HG02870 (cell line): ENCODE measurements around the gene NOS3.
"Not testable (repeated sequence)": the region's sequence is repeated elsewhere in the genome, so short reads cannot be mapped to it uniquely, and the experiment has no call there.

ENCODE experiments used
- ATAC-seq: cut with Tn5 transposase; IDR thresholded peaks from one replicate; pipeline ENCODE4 v1.9.1; 2021; ENCODE audit warnings: mild to moderate bottlenecking, moderate library complexity; ENCODE audit not compliant: unreplicated experiment

NOS3 gene

GRCh38 chr7:150997817-150998216 lies 7.0 kb downstream of the NOS3 start:
- no peak for ATAC-seq

GRCh38 chr7:150998341-150998740 lies 7.5 kb downstream of the NOS3 start:
- no peak for ATAC-seq

- no peak for ATAC-seq
These were observed 8.2 kb downstream of the NOS3 start for GRCh38 chr7:150999001-150999400.

- ATAC-seq = no peak
These were observed 8.8 kb downstream of the NOS3 start for GRCh38 chr7:150999497-151000230.

- no peak for ATAC-seq
These were observed 10.2 kb downstream of the NOS3 start for GRCh38 chr7:151000897-151001495.

GRCh38 chr7:151001546-151001945 lies 10.7 kb downstream of the NOS3 start:
- ATAC-seq = no peak

- ATAC-seq = no peak
These were observed 12.8 kb downstream of the NOS3 start for GRCh38 chr7:151003572-151003971.

- ATAC-seq = no peak
These were observed 14.7 kb downstream of the NOS3 start for GRCh38 chr7:151005566-151005965.

- ATAC-seq = no peak
These were observed 15.9 kb downstream of the NOS3 start for GRCh38 chr7:151006590-151007300.

- ATAC-seq = no peak
These were observed 16.7 kb downstream of the NOS3 start for GRCh38 chr7:151007469-151007898.

- ATAC-seq = no peak
These were observed 17.3 kb downstream of the NOS3 start for GRCh38 chr7:151008143-151008510.

- no peak for ATAC-seq
These were observed 17.9 kb downstream of the NOS3 start for GRCh38 chr7:151008511-151009323.

- no peak for ATAC-seq
These were observed 18.7 kb downstream of the NOS3 start for GRCh38 chr7:151009327-151010036.

- ATAC-seq = no peak
These were observed 19.2 kb downstream of the NOS3 start for GRCh38 chr7:151010037-151010306.

- ATAC-seq = no peak
These were observed 19.7 kb downstream of the NOS3 start for GRCh38 chr7:151010307-151011096.

GRCh38 chr7:151011097-151011409 lies 20.2 kb downstream of the NOS3 start:
- ATAC-seq = no peak

GRCh38 chr7:151011616-151012015 lies 20.8 kb downstream of the NOS3 start:
- ATAC-seq = not testable (repeated sequence)

- ATAC-seq = no peak
These were observed 21.3 kb downstream of the NOS3 start for GRCh38 chr7:151012031-151012692.

- no peak for ATAC-seq
These were observed 22.1 kb downstream of the NOS3 start for GRCh38 chr7:151012911-151013347.

GRCh38 chr7:151013356-151013732 lies 22.5 kb downstream of the NOS3 start:
- ATAC-seq = no peak
